Measurements from ENCODE around the gene MANF.

GRCh38 chr3:51374456-51374855 lies 10.6 kb upstream of the MANF start:
- no peak for TF ChIP-seq SRF (IDR thresholded peaks at IDR 0.05; ENCODE audit: low read depth)
- TF ChIP-seq POLR2AphosphoS5 (IDR thresholded peaks at IDR 0.05; ENCODE audit: low read depth, low read length), result no peak
- TF ChIP-seq, protein P1, sequence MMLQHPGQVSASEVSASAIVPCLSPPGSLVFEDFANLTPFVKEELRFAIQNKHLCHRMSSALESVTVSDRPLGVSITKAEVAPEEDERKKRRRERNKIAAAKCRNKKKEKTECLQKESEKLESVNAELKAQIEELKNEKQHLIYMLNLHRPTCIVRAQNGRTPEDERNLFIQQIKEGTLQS (IDR thresholded peaks at IDR 0.05), result no peak
- TF ChIP-seq CEBPB (IDR thresholded peaks at IDR 0.05; ENCODE audit: low read depth), result no peak
- TF ChIP-seq CTCF (IDR thresholded peaks at IDR 0.05 in 2 of 3, conservative IDR thresholded peaks at IDR 0.05 in 1 of 3; ENCODE audit: borderline replicate concordance in 1 of 3, insufficient read depth in 1 of 3, low read depth in 2 of 3, low read length in 2 of 3), result no peak
